ENCODE results near the gene ERCC5.

ERCC5 gene

DNA sequence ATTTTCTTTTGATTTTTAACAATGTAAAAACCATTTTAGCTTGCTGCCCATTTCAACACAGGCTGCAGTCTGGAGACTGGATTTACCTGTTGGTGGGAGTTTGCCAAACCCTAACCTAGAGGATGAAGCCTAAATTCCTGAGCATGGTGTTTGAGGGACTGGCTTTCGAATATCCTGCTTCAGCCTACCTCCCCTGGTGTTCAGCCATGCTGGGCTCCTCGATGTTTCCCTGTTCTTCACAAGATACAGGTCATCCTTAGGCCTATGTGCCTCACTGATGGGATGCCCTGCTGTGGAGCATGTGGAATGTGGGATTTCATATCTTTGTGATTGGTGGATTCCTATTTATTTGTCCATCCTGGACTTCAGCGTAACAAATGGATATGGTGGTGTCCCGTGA lies 20.4 kb upstream of the ERCC5 start:
- TF ChIP-seq, protein P1, sequence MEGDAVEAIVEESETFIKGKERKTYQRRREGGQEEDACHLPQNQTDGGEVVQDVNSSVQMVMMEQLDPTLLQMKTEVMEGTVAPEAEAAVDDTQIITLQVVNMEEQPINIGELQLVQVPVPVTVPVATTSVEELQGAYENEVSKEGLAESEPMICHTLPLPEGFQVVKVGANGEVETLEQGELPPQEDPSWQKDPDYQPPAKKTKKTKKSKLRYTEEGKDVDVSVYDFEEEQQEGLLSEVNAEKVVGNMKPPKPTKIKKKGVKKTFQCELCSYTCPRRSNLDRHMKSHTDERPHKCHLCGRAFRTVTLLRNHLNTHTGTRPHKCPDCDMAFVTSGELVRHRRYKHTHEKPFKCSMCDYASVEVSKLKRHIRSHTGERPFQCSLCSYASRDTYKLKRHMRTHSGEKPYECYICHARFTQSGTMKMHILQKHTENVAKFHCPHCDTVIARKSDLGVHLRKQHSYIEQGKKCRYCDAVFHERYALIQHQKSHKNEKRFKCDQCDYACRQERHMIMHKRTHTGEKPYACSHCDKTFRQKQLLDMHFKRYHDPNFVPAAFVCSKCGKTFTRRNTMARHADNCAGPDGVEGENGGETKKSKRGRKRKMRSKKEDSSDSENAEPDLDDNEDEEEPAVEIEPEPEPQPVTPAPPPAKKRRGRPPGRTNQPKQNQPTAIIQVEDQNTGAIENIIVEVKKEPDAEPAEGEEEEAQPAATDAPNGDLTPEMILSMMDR (IDR thresholded peaks at IDR 0.05; ENCODE audit: low read depth, low read length, missing control alignments), result no peak
- no peak for DNase-seq (ENCODE audit: low read depth)
- H3K4me3 ChIP-seq (ENCODE audit: low read depth, low read length), result no peak overlapping the region

DNA sequence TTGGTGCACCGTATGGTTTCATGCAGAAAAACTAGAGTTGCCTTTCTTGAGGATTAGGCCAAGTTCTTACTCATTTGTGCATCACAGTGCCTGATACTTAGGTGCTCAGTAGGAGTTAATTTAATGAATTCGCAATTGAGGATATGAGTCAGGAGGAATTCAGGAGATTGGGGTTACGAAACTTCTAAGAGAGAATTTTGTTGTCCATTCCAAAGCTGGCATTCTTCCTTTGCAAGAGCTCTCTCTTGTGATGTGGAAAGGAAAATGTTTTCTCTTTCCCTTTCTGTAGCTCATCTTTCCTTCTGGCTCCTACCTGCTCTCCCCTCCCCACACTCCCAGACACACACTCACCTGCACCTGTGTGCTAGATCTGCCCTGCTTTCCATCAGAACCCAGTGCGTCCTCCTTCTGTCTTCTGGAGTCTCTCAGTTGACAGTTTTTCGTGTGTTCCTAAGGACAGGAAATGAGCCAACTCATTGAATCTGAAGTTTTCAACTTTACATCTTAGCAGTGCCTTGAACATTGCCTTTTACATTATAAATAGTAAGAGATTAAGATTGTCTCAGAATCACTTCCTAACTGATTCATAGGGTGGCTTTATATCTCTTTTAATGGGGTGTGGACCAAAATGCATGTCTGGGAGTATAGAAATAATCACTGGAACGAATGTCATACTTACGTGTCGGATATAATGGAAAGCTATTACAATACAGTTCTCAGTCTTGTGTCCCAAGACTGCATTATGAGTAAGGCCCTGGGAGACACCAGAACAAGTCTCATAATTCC lies 19.7 kb upstream of the ERCC5 start:
- TF ChIP-seq, protein P1 (IDR thresholded peaks at IDR 0.05; ENCODE audit: low read depth, low read length, missing control alignments), result no peak
- H3K4me3 ChIP-seq (ENCODE audit: low read depth, low read length), result no peak overlapping the region
- DNase-seq (ENCODE audit: low read depth), result no peak

DNA sequence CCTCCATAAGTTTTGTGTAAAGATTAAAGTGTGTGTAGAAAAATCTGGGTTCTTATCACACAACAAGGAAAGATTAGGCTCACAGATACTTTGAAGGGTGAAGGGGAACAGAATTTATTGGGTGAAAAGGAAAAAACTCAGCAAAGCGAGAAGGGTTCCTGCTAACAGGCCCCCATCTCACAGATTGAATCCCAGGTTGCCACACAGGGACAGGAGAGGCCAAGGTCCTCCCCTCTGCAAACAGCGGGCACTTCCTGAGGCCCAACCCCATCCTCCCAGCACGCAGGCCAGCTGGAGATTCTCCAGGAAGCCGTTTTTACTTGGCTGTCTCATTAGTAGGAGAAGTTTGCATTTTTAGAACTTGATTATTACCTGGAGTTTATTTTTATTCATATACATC lies 15.2 kb upstream of the ERCC5 start:
- DNase-seq (ENCODE audit: low read depth), result no peak
- H3K4me3 ChIP-seq (ENCODE audit: low read depth, low read length), result no peak overlapping the region
- TF ChIP-seq, protein P1 (IDR thresholded peaks at IDR 0.05; ENCODE audit: low read depth, low read length, missing control alignments), result no peak

DNA sequence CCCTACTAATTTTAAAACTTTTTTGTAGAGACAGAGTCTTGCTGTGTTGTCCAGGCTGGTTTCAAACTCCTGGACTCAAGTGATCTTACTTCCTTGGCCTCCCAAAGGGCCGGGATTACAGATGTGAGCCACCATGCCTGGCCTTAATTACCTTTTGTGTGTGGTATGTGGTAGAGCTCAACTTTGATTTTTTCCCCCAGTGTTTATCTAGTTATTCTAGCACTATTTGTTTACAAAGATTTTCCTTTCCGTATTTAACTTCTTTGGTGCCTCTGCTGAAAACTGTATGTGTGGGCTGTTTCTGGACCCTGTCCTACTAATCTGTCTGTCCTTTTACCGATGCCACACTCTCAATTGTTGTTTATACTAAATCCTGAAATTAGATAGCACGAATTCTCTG lies 9.4 kb upstream of the ERCC5 start:
- no peak overlapping the region for H3K4me3 ChIP-seq (ENCODE audit: low read depth, low read length)
- DNase-seq (ENCODE audit: low read depth), result no peak
- TF ChIP-seq, protein P1 (IDR thresholded peaks at IDR 0.05; ENCODE audit: low read depth, low read length, missing control alignments), result no peak

DNA sequence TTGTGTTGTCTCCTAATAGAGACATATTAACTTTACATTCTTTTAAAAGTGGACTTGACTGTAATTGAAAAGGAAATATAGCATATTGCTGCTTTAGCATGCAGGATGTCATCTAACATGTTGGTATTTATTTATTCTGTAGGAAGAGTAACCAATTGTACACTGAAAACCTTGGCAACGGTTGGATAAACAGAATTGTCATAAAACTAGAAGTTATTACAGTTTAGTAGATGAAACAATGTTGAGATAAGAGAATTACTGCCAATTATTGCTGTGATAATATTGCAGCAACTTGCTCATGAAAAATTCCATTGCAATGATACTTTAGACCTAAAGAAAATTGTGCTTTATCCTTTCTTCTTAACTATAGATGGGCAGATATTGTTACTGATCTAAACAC lies 7.6 kb upstream of the ERCC5 start:
- no peak overlapping the region for H3K4me3 ChIP-seq (ENCODE audit: low read depth, low read length)
- TF ChIP-seq, protein P1 (IDR thresholded peaks at IDR 0.05; ENCODE audit: low read depth, low read length, missing control alignments), result no peak
- DNase-seq (ENCODE audit: low read depth), result no peak

DNA sequence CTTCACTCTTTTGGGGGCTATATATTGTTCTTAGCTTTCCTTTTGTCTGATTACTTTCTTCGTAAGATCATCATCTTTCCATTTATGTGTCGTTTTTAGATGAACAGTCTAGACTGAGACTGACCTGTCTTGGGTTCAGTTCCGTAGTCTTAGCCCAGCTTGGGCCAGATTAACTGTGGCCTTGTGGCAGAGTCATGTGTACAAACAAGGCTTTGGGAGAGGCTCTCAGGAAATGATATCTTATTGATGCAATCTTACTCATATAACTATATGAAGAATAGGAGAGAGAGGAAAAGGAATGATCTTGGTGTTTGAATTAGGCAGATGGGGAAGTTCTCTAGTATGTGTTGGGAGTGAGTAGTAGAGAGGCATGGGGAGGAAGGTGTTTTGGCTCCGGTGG lies 6.8 kb upstream of the ERCC5 start:
- no peak overlapping the region for H3K4me3 ChIP-seq (ENCODE audit: low read depth, low read length)
- DNase-seq (ENCODE audit: low read depth), result no peak
- TF ChIP-seq, protein P1 (IDR thresholded peaks at IDR 0.05; ENCODE audit: low read depth, low read length, missing control alignments), result no peak

DNA sequence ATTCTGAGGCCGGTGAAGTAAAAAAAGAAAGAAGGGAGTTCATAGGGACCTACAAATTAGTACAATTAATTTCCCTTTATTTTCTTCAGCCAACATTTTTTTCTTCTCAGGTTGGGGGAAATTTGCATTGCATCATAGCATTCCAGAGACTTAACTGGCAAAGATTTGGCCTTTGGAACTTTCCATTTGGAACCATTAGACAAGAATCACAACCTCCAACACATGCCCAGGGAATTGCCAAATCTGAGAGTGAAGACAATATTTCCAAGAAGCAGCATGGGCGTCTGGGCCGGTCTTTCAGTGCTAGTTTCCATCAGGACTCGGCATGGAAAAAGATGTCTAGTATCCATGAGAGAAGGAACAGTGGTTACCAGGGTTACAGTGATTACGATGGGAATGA lies 6.4 kb upstream of the ERCC5 start:
- H3K4me3 ChIP-seq (ENCODE audit: low read depth, low read length), result no peak overlapping the region
- TF ChIP-seq, protein P1 (IDR thresholded peaks at IDR 0.05; ENCODE audit: low read depth, low read length, missing control alignments), result no peak
- DNase-seq (ENCODE audit: low read depth), result no peak

Measured in GM12864 (cell line).